ENCODE data around the gene MEA1.

GRCh38 chr6:43016943-43017334 is 3.2 kb upstream of the MEA1 start:
- TF ChIP-seq CTCF (IDR thresholded peaks at IDR 0.05 in 4 of 5, conservative IDR thresholded peaks at IDR 0.05 in 1 of 5): no peak
- no peak for TF ChIP-seq POLR2A (IDR thresholded peaks at IDR 0.05)
